ENCODE results near the gene CHPT1. TPM values are rescaled to one million over a fixed set of nuclear protein-coding genes. Genes with fewer than 3 reads are reported as not detected.
A peak's percentile ranks its signal among the peaks of the same experiment; 100 is the strongest.

The CHPT1 gene
- total RNA-seq (ENCODE audit: low replicate concordance): 6.5 and 12.7 TPM in 2 replicates

DNA sequence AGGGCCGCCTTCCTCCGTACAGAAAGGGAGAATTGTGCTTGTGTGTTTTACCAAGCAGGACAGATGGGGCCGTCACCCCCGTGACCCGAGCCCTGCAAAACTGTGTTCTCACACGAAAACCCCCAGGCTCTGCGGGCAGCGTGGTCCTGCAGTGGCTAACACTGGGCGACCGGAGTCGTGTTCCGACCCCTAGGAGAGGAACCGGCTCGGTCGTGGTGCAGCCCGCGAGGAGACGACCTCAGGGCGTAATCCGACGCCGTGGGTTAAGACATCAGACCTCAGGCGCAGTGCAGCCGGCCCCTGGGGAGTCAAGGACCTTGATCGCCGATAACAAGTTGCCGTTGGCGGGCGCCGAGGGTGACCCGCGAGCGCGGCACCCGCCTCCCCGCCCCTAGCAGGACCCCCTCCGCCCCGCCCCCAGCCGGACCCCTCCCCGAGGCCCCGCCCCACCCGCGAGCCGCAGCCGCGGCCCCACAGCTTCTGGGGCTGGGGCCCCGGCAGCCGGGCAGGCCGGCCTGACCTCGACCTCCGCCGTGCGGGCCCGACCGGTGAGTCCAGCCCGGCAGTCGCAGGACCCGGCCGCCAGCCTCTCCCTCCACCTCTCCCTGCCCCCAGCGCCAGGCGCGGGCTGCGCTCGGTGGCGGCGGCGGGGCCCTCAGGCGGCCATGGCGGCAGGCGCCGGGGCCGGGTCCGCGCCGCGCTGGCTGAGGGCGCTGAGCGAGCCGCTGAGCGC, at the start of gene CHPT1:
Gene CHPT1 (plus strand): TSS at position 444 of the 733 bp plus-strand sequence. CDS start 222 bp downstream, at position 666.
- peaks cover 42% of the 10 kb centered on the region for H3K27me3 ChIP-seq
- H3K4me3 Mint-ChIP-seq: peak within 1 kb of the TSS; percentile 94
- no peaks in the 10 kb centered on the region for H3K79me2 ChIP-seq (ENCODE audit: low read depth)
- TF ChIP-seq, protein P1, sequence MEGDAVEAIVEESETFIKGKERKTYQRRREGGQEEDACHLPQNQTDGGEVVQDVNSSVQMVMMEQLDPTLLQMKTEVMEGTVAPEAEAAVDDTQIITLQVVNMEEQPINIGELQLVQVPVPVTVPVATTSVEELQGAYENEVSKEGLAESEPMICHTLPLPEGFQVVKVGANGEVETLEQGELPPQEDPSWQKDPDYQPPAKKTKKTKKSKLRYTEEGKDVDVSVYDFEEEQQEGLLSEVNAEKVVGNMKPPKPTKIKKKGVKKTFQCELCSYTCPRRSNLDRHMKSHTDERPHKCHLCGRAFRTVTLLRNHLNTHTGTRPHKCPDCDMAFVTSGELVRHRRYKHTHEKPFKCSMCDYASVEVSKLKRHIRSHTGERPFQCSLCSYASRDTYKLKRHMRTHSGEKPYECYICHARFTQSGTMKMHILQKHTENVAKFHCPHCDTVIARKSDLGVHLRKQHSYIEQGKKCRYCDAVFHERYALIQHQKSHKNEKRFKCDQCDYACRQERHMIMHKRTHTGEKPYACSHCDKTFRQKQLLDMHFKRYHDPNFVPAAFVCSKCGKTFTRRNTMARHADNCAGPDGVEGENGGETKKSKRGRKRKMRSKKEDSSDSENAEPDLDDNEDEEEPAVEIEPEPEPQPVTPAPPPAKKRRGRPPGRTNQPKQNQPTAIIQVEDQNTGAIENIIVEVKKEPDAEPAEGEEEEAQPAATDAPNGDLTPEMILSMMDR (IDR thresholded peaks at IDR 0.05): no peak
- TF ChIP-seq EZH2phosphoT487 (IDR thresholded peaks at IDR 0.05): no peak
- TF ChIP-seq EZH2 (IDR thresholded peaks at IDR 0.05): no peak
- no peaks in the 10 kb centered on the region for H3F3A ChIP-seq (ENCODE audit: low read depth)
- H2AFZ ChIP-seq (replicated peaks): peak within 1 kb of the TSS; percentile 93
- peaks cover 3% of the 10 kb centered on the region for H4K20me1 ChIP-seq (ENCODE audit: low read depth)
- H3K9me3 ChIP-seq (ENCODE audit: low read depth): no peaks in the 10 kb centered on the region
- H3K27me3 Mint-ChIP-seq (ENCODE audit: insufficient read depth, low read depth): peaks cover 10% of the 10 kb centered on the region
- H3K4me1 ChIP-seq: no peaks in the 10 kb centered on the region
- H3K36me3 Mint-ChIP-seq: no peaks in the 10 kb centered on the region
- H3K4me2 ChIP-seq: peak within 1 kb of the TSS; percentile 97
- no peak within 1 kb of the TSS for H3K27ac ChIP-seq
- H3K27ac Mint-ChIP-seq: peak within 1 kb of the TSS; percentile 53
- no peaks in the 10 kb centered on the region for H3K9me3 Mint-ChIP-seq
- peak within 1 kb of the TSS; percentile 83 for H3K4me3 ChIP-seq
- no peaks in the 10 kb centered on the region for H3K36me3 ChIP-seq
- H3K9ac ChIP-seq: peak within 1 kb of the TSS; percentile 39
- peak; percentile 87 for DNase-seq (ENCODE audit: low spot score)
- H3K4me1 Mint-ChIP-seq: peaks cover 16% of the 10 kb centered on the region

DNA sequence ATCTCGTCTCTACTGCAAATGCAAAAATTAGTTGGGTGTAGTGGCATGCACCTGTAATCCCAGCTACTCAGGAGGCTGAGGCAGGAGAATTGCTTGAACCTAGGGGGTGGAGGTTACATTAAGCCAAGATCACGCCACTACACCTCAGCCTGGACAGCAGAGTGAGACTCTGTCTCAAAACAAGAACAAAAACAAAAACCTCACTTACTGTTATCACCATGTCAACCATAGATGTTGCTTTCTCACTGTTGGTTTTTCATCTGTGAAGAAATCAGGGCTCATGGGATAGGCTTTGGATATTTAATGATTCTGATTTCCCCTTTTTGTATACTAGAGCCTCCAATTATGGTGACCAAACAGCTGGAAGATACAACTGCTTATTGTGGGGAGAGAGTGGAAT, 49.7 kb upstream of the CHPT1 start:
- Mint-ChIP-seq H3K27me3 (ENCODE audit: insufficient read depth, low read depth) (no peaks in the 10 kb centered on the region), H3K9me3 (no peaks in the 10 kb centered on the region), H3K4me1 (no peaks in the 10 kb centered on the region), H3K36me3 (no peaks in the 10 kb centered on the region), H3K27ac (no peak overlapping the region), H3K4me3 (no peak overlapping the region)
- H3K9me3 ChIP-seq (ENCODE audit: low read depth): no peaks in the 10 kb centered on the region
- no peaks in the 10 kb centered on the region for H3F3A ChIP-seq (ENCODE audit: low read depth)
- H3K4me1 ChIP-seq: no peaks in the 10 kb centered on the region
- no peak overlapping the region for H2AFZ ChIP-seq (replicated peaks)
- TF ChIP-seq, protein P1 (IDR thresholded peaks at IDR 0.05): no peak
- TF ChIP-seq EZH2phosphoT487 (IDR thresholded peaks at IDR 0.05) (no peak), EZH2 (IDR thresholded peaks at IDR 0.05) (no peak)
- H3K36me3 ChIP-seq: no peaks in the 10 kb centered on the region
- no peak overlapping the region for H3K4me3 ChIP-seq
- no peaks in the 10 kb centered on the region for H3K79me2 ChIP-seq (ENCODE audit: low read depth)
- no peak overlapping the region for H3K4me2 ChIP-seq
- peaks cover 20% of the 10 kb centered on the region for H3K27me3 ChIP-seq
- no peak overlapping the region for H3K27ac ChIP-seq
- H3K9ac ChIP-seq: no peak overlapping the region
- no peaks in the 10 kb centered on the region for H4K20me1 ChIP-seq (ENCODE audit: low read depth)
- DNase-seq (ENCODE audit: low spot score): no peak

DNA sequence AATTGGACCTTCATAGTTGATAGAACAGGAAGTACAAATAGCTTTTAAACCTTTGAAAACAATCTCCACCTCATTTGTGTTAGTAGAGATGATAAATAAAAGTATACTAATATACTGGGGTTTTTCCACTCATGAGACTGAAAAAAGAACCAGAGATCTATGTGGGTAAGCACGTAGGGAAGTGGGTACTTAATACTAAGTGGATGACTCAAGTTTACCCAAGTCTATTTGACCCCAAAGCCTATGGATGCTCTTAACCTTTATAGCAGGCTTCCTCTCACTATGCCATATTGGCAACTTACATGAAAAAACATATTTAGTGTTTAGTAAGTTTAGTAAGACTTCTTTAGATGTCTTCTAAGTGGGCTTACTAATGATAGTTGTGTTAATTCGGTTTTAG, 49.2 kb upstream of the CHPT1 start:
- Histone ChIP-seq H3K36me3 (no peaks in the 10 kb centered on the region), H3K9ac (no peak overlapping the region), H2AFZ (replicated peaks) (no peak overlapping the region), H3K9me3 (ENCODE audit: low read depth) (no peaks in the 10 kb centered on the region), H3K79me2 (ENCODE audit: low read depth) (no peaks in the 10 kb centered on the region), H3K4me3 (no peak overlapping the region), H3K4me1 (no peaks in the 10 kb centered on the region), H3K27me3 (peaks cover 15% of the 10 kb centered on the region), H3F3A (ENCODE audit: low read depth) (no peaks in the 10 kb centered on the region), H4K20me1 (ENCODE audit: low read depth) (no peaks in the 10 kb centered on the region), H3K4me2 (no peak overlapping the region), H3K27ac (no peak overlapping the region)
- Mint-ChIP-seq H3K27ac (no peak overlapping the region), H3K27me3 (ENCODE audit: insufficient read depth, low read depth) (no peaks in the 10 kb centered on the region), H3K4me3 (no peak overlapping the region), H3K9me3 (no peaks in the 10 kb centered on the region), H3K36me3 (no peaks in the 10 kb centered on the region), H3K4me1 (no peaks in the 10 kb centered on the region)
- TF ChIP-seq, protein P1 (IDR thresholded peaks at IDR 0.05): no peak
- no peak for TF ChIP-seq EZH2phosphoT487 (IDR thresholded peaks at IDR 0.05)
- DNase-seq (ENCODE audit: low spot score): no peak
